Activated B cell treated with CpG ODN at 0.5 μM for 24 hours (primary cell): ENCODE results near the gene YPEL4. TPM values are rescaled to one million over a fixed set of nuclear protein-coding genes. Genes with fewer than 3 reads are reported as not detected.
"Not testable (repeated sequence)": the region's sequence is repeated elsewhere in the genome, so short reads cannot be mapped to it uniquely, and the experiment has no call there.

Source experiments
- ATAC-seq: fragments of 200-7000 bp; cut with Tn5 transposase; one replicate; pipeline ENCODE4 v1.10.0; 2021; ENCODE audit warnings: low read depth, mild to moderate bottlenecking, moderate library complexity
- CTCF ChIA-PET: fragments of 350-600 bp; sonication (Branson Sonifier 250); formaldehyde crosslinking; loops from one replicate; lab custom pipeline; 2021; ENCODE audit warnings: antibody characterized with exemption; lab: Charles Lee
- POLR2A ChIA-PET: fragments of 350-600 bp; sonication (Branson Sonifier 250); formaldehyde crosslinking; loops from one replicate; lab custom pipeline; 2021; ENCODE audit warnings: antibody characterized with exemption; lab: Charles Lee
- DNase-seq: peaks from one replicate; pipeline ENCODE4 v3.0.0; 2022
- H3K27ac Mint-ChIP-seq: one replicate; pipeline ENCODE4 v1.8.0; 2020; ENCODE audit warnings: mixed read lengths
- H3K27me3 Mint-ChIP-seq: one replicate; pipeline ENCODE4 v1.8.0; 2021; ENCODE audit warnings: mixed read lengths
- H3K36me3 Mint-ChIP-seq: one replicate; pipeline ENCODE4 v1.8.0; 2021; ENCODE audit warnings: low read depth, mixed read lengths
- H3K4me1 Mint-ChIP-seq: one replicate; pipeline ENCODE4 v1.8.0; 2021; ENCODE audit warnings: mixed read lengths
- H3K4me3 Mint-ChIP-seq: one replicate; pipeline ENCODE4 v1.8.0; 2020; ENCODE audit warnings: mild to moderate bottlenecking, mixed read lengths
- H3K9me3 Mint-ChIP-seq: one replicate; pipeline ENCODE4 v1.8.0; 2020; ENCODE audit warnings: mixed read lengths
- intact Hi-C: fragments of 100-400 bp; cut with micrococcal nuclease; formaldehyde crosslinking; loops from one replicate; pipeline ENCODE4 v1.15.1; 2024
- total RNA-seq: library from RNA; stranded (reverse); gene quantifications from 2 replicates; pipeline ENCODE4 v1.2.3, GENCODE V29; 2022
- TF ChIP-seq, protein P1 (sequence below): fragments of 200-600 bp; IDR thresholded peaks from one replicate; pipeline ENCODE4 v1.8.0; 2022; ENCODE audit warnings: antibody characterized with exemption, mild to moderate bottlenecking

YPEL4 gene, protein sequence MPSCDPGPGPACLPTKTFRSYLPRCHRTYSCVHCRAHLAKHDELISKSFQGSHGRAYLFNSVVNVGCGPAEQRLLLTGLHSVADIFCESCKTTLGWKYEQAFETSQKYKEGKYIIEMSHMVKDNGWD
- total RNA-seq: not detected in 2 replicates

DNA sequence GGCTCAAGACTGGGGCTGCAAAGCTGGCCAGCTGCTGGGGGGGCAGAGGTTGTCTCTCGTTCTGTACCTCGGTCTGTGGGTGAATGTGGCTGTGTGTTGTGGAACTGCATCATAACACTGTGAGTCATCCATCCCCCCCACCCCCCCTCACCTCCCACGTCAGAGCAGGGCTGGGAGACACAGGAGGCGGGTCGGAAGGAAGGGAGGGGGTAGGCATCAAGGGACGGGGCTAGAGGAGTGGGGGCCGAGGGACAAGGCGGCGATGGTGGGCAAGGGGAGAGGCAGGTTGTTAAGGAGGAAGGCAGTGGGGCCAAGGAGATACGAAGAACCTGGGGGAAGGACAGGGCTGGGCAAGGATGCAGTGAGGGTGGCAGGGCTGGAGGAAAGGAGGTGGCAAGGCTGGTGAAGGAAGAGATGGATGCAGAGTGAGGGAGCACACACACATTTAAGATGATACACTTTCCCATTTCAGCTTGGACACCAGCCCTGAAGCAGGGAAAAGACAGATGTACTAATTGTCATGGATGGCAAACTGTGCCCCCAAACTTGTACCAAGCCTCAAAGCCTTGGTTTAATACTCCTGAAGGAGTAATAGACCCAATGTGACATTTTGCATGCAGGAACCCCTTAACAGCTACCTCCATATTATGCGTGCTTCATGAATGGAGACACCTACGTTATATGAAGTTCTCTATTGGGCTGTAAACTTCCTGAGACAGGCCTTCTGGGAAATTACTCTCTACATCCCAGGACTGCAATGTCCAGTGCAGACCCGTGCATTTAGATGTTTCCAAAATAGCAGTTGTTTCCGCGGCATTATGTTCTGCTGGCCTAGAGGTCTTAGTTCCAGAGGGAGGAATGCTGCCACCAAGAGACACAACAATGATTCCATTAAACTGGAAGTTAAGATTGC is at the start of gene YPEL4:
TSS of gene YPEL4 (minus strand) at position 87 of the 913 bp plus-strand sequence. CDS start 2,805 bp downstream, outside the sequence.
- ChIA-PET CTCF (interaction anchor here (1.4 kb wide), 1 partner anchor 304 kb away, joined by 4 read pairs; no protein-coding TSS in a partner anchor), POLR2A (interaction anchor here (0.6 kb wide), 1 partner anchor 172 kb away, joined by 3 read pairs; no protein-coding TSS in a partner anchor)
- no peak within 1 kb of the TSS for H3K27ac Mint-ChIP-seq
- ATAC-seq: peak; percentile 71
- peaks cover 37% of the 10 kb centered on the region for H3K4me1 Mint-ChIP-seq
- TF ChIP-seq, protein P1, sequence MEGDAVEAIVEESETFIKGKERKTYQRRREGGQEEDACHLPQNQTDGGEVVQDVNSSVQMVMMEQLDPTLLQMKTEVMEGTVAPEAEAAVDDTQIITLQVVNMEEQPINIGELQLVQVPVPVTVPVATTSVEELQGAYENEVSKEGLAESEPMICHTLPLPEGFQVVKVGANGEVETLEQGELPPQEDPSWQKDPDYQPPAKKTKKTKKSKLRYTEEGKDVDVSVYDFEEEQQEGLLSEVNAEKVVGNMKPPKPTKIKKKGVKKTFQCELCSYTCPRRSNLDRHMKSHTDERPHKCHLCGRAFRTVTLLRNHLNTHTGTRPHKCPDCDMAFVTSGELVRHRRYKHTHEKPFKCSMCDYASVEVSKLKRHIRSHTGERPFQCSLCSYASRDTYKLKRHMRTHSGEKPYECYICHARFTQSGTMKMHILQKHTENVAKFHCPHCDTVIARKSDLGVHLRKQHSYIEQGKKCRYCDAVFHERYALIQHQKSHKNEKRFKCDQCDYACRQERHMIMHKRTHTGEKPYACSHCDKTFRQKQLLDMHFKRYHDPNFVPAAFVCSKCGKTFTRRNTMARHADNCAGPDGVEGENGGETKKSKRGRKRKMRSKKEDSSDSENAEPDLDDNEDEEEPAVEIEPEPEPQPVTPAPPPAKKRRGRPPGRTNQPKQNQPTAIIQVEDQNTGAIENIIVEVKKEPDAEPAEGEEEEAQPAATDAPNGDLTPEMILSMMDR: no peak
- no peaks in the 10 kb centered on the region for H3K36me3 Mint-ChIP-seq
- H3K4me3 Mint-ChIP-seq: peak within 1 kb of the TSS; percentile 39
- H3K9me3 Mint-ChIP-seq: no peaks in the 10 kb centered on the region
- intact Hi-C loops: no loop called here
- no peak for DNase-seq
- H3K27me3 Mint-ChIP-seq: peaks cover 57% of the 10 kb centered on the region

DNA sequence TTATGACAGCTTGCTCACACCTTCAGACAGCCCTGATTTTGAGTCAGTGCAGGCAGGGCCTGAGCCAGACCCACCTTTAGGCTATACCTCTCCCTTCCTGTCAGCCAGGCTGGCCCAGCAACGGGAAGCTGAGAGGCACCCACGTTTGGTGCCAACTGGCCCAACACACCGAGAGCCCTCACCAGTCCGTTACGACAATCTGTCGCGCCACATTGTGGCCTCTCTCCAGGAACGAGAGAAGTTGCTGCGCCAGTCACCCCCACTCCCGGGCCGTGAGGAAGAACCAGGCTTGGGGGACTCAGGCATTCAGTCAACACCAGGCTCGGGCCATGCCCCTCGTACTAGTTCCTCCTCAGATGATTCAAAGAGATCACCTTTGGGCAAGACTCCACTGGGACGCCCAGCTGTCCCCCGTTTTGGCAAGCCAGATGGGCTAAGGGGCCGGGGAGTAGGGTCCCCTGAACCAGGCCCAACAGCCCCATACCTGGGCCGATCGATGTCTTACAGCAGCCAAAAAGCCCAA is 49.2 kb upstream of the YPEL4 start:
- no peak for DNase-seq
- peaks cover 84% of the 10 kb centered on the region for H3K36me3 Mint-ChIP-seq
- POLR2A ChIA-PET: no interaction called here
- CTCF ChIA-PET: no interaction called here
- no peaks in the 10 kb centered on the region for H3K4me1 Mint-ChIP-seq
- H3K27me3 Mint-ChIP-seq: no peaks in the 10 kb centered on the region
- intact Hi-C loops: no loop called here
- H3K4me3 Mint-ChIP-seq: no peak overlapping the region
- no peak overlapping the region for H3K27ac Mint-ChIP-seq
- TF ChIP-seq, protein P1: no peak
- no peak for ATAC-seq
- H3K9me3 Mint-ChIP-seq: no peaks in the 10 kb centered on the region

DNA sequence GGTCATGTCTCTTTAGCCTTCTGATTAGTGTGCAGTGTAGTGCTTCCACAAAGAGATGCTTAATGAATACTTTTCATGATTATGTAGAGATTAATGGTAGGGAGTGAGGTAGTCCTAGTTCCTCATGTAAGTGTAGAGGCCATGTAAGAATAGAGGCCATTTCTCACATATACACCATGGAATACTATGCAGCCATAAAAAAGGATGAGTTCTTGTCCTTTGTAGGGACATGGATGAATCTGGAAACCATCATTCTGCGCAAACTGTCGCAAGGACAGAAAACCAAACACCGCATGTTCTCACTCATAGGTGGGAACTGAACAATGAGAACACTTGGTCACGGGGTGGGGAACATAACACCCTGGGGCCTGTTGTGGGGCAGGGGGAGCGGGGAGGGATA is 40.8 kb upstream of the YPEL4 start:
- POLR2A ChIA-PET, H3K4me3 Mint-ChIP-seq, CTCF ChIA-PET, intact Hi-C loops, DNase-seq, H3K4me1 Mint-ChIP-seq, ATAC-seq, H3K9me3 Mint-ChIP-seq, H3K27me3 Mint-ChIP-seq, H3K27ac Mint-ChIP-seq: not testable (repeated sequence)
- H3K36me3 Mint-ChIP-seq: peaks cover 78% of the 10 kb centered on the region

DNA sequence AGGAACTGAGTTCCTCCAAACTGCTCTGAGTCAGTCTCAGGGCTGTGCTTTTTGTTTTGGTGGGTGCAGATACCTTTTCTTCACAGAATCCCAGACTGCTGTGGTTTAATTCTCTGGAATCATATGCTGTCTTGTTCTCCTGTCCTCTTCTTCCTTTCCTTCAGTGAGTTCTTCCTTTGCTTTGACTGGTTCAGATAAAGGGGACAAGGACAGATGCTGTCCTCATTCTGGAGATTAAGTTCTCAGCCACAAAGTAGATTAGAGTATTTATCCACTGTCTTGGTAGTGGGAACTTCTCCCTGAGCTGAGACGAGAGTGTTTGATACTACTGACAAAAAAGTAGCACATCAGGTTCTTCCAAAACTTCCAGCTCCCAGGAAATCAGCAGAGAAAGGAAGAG is 31.5 kb upstream of the YPEL4 start:
- Mint-ChIP-seq H3K4me3 (no peak overlapping the region), H3K9me3 (no peaks in the 10 kb centered on the region), H3K27ac (no peak overlapping the region), H3K27me3 (no peaks in the 10 kb centered on the region), H3K36me3 (peaks cover 72% of the 10 kb centered on the region), H3K4me1 (peaks cover 11% of the 10 kb centered on the region)
- DNase-seq (no peak), ATAC-seq (no peak)
- intact Hi-C loops: no loop called here
- CTCF ChIA-PET: no interaction called here
- POLR2A ChIA-PET: interaction anchor here (1.0 kb wide), 1 partner anchor 9 kb away, joined by 4 read pairs; no protein-coding TSS in a partner anchor
- TF ChIP-seq, protein P1: no peak

DNA sequence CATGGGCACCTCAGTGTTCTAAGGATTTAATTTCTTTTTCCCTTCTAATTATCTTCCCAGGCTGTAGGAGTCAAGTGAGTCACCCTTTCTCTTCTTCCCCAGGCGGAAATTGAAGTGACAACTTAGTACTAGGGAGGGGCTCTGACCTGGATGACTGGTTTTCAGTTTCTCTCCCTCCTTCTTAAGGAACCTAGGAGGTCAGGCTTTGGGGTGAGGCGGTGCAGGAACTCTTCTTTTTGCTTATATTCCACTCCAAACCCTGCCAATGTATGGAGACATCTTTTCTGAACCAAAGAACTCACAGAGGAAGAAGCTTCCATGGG is 30.8 kb upstream of the YPEL4 start:
- peaks cover 73% of the 10 kb centered on the region for H3K36me3 Mint-ChIP-seq
- TF ChIP-seq, protein P1: no peak
- no peaks in the 10 kb centered on the region for H3K27me3 Mint-ChIP-seq
- intact Hi-C loops: no loop called here
- peaks cover 18% of the 10 kb centered on the region for H3K4me1 Mint-ChIP-seq
- ATAC-seq (no peak), DNase-seq (no peak)
- no peaks in the 10 kb centered on the region for H3K9me3 Mint-ChIP-seq
- no peak overlapping the region for H3K4me3 Mint-ChIP-seq
- CTCF ChIA-PET: no interaction called here
- POLR2A ChIA-PET: no interaction called here
- H3K27ac Mint-ChIP-seq: no peak overlapping the region
